HG03520 (cell line): ENCODE results near the gene KCNH3.

ENCODE experiments used
- ATAC-seq: cut with Tn5 transposase; IDR thresholded peaks from one replicate; pipeline ENCODE4 v1.9.1; 2021; ENCODE audit warnings: mild to moderate bottlenecking, moderate library complexity; ENCODE audit not compliant: unreplicated experiment

KCNH3 gene

GRCh38 chr12:49543914-49544815, 5.3 kb downstream of the KCNH3 start:
- no peak for ATAC-seq

GRCh38 chr12:49545815-49546214, 7.0 kb downstream of the KCNH3 start:
- ATAC-seq: no peak

GRCh38 chr12:49546481-49546880, 7.7 kb downstream of the KCNH3 start:
- ATAC-seq: no peak

- no peak for ATAC-seq
Measured at GRCh38 chr12:49547090-49547690, 8.4 kb downstream of the KCNH3 start.

- no peak for ATAC-seq
Measured at GRCh38 chr12:49548481-49548821, 9.6 kb downstream of the KCNH3 start.

- ATAC-seq: no peak
Measured at GRCh38 chr12:49548822-49549648, 10.2 kb downstream of the KCNH3 start.

GRCh38 chr12:49549735-49550692, 11.2 kb downstream of the KCNH3 start:
- no peak for ATAC-seq

- no peak for ATAC-seq
Measured at GRCh38 chr12:49550693-49551252, 11.9 kb downstream of the KCNH3 start.

GRCh38 chr12:49552014-49552413, 13.2 kb downstream of the KCNH3 start:
- no peak for ATAC-seq

GRCh38 chr12:49552425-49552824, 13.6 kb downstream of the KCNH3 start:
- ATAC-seq: no peak

- ATAC-seq: no peak
Measured at GRCh38 chr12:49552899-49553298, 14.1 kb downstream of the KCNH3 start.

- ATAC-seq: no peak
Measured at GRCh38 chr12:49553512-49554088, 14.8 kb downstream of the KCNH3 start.

GRCh38 chr12:49554266-49554665, 15.4 kb downstream of the KCNH3 start:
- no peak for ATAC-seq

- no peak for ATAC-seq
Measured at GRCh38 chr12:49555631-49556390, 17.0 kb downstream of the KCNH3 start.

- ATAC-seq: no peak
Measured at GRCh38 chr12:49556391-49557186, 17.8 kb downstream of the KCNH3 start.

GRCh38 chr12:49557187-49557916, 18.5 kb downstream of the KCNH3 start:
- no peak for ATAC-seq

GRCh38 chr12:49557917-49558215, 19.0 kb downstream of the KCNH3 start:
- no peak for ATAC-seq

GRCh38 chr12:49558526-49558925, 19.7 kb downstream of the KCNH3 start:
- no peak for ATAC-seq
